ENCODE data around the gene IFI30. TPM values are rescaled to one million over a fixed set of nuclear protein-coding genes. Genes with fewer than 3 reads are reported as not detected.

IFI30 gene
- total and polyA plus RNA-seq, 7 donors, result 9.1 to 412 (median 45.7) TPM

DNA sequence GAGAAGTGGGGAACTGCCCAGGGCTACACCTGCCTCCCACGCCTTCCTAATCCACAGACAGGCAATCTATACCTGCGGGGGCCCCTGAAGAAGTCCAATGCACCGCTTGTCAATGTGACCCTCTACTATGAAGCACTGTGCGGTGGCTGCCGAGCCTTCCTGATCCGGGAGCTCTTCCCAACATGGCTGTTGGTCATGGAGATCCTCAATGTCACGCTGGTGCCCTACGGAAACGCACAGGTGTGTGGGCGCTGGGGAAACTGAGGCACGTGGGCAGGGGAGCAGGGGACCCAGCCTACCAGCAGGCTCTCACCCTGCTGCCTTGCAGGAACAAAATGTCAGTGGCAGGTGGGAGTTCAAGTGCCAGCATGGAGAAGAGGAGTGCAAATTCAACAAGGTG is 1.4 kb downstream of the IFI30 start:
- Histone ChIP-seq H3K36me3 (no peaks in the 10 kb centered on the region), H3K4me3 (peak overlapping the region in 2 of 4 donors; percentile 65 to 80), H3K27me3 (no peaks in the 10 kb centered on the region), H3K9me3 (no peaks in the 10 kb centered on the region), H3K4me1 (peaks cover 0 to 20% (median 13%) of the 10 kb centered on the region in 4 donors), H3K27ac (no peak overlapping the region)
- intact Hi-C loops (cut with DNase I), result no loop called here
- no peak for DNase-seq
- 80 to 86% methylated on average over 11 of the region's 11 CpGs for WGBS, 2 donors
- no peak for TF ChIP-seq EP300 (IDR thresholded peaks at IDR 0.05)
- TF ChIP-seq POLR2A (IDR thresholded peaks at IDR 0.05), result no peak
- no peak for TF ChIP-seq POLR2AphosphoS5 (IDR thresholded peaks at IDR 0.05)
- TF ChIP-seq, protein P1, sequence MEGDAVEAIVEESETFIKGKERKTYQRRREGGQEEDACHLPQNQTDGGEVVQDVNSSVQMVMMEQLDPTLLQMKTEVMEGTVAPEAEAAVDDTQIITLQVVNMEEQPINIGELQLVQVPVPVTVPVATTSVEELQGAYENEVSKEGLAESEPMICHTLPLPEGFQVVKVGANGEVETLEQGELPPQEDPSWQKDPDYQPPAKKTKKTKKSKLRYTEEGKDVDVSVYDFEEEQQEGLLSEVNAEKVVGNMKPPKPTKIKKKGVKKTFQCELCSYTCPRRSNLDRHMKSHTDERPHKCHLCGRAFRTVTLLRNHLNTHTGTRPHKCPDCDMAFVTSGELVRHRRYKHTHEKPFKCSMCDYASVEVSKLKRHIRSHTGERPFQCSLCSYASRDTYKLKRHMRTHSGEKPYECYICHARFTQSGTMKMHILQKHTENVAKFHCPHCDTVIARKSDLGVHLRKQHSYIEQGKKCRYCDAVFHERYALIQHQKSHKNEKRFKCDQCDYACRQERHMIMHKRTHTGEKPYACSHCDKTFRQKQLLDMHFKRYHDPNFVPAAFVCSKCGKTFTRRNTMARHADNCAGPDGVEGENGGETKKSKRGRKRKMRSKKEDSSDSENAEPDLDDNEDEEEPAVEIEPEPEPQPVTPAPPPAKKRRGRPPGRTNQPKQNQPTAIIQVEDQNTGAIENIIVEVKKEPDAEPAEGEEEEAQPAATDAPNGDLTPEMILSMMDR (IDR thresholded peaks at IDR 0.05), result no peak

DNA sequence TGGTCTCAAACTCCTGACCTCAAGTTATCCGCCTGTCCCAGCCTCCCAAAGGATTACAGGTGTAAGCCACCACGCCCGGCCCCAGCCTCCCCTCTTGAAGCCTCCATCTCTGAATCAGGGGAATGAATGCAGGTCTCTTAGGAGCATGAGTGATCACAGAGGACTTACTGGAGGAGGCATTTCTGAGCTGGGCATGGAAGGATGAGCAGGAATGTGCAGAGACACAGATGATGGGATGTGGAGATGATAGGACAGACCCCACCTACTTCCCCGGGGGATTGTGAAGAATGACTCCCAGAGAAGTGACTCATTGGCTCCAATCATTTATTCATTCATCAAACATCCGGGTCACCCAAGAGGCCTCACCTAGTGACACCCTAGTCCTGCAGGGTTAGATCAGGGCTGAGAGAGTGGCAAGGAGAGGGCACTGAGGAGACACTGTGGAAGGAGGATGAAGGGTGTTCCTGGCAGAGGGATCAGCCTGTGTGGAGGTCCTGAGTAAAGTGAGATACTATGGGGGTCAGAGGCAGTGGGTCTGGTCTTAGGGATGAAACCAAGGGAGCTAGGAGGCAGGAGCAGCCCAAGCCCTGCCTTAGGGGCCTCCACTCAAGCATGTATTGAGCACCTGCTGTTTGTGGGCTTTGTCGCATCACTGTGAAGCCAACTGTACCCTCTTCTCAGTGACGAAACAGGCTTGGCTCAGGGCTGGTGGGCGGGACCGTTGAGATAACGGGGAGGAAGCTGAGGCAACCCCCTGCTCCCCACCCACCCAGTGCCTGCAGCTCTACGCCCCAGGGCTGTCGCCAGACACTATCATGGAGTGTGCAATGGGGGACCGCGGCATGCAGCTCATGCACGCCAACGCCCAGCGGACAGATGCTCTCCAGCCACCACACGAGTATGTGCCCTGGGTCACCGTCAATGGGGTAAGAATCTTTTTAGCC is 3.0 kb downstream of the IFI30 start:
- H3K4me1 ChIP-seq, result peaks cover 0 to 20% (median 13%) of the 10 kb centered on the region in 4 donors
- TF ChIP-seq POLR2AphosphoS5 (IDR thresholded peaks at IDR 0.05), result no peak
- no peak for TF ChIP-seq EP300 (IDR thresholded peaks at IDR 0.05)
- TF ChIP-seq POLR2A (IDR thresholded peaks at IDR 0.05), result no peak
- TF ChIP-seq, protein P1 (IDR thresholded peaks at IDR 0.05), result no peak
- no peak for DNase-seq
- H3K27ac ChIP-seq, result no peak overlapping the region
- no peak overlapping the region for H3K4me3 ChIP-seq
- no peaks in the 10 kb centered on the region for H3K36me3 ChIP-seq
- 85 to 89% methylated on average over 19 of the region's 19 CpGs for WGBS, 2 donors
- no peaks in the 10 kb centered on the region for H3K9me3 ChIP-seq
- no peaks in the 10 kb centered on the region for H3K27me3 ChIP-seq
- intact Hi-C loops (cut with DNase I), result no loop called here

DNA sequence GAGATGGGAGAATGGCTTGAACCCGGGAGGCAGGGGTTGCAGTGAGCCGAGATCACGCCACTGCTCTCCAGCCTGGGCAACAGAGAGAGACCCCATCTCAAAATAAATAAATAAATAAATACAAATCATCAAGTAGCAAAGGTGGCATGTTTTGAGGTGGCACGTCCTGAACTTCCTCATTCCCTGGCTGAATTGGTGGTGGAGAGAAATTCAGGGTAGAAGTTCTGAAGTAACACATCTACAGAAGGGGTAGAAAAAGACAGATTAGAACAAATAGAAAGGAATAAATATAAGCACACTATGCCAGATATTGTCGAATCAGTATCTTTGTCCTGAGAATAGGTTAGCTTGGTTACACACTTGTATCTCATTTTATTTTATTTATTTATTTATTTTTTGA is 6.3 kb downstream of the IFI30 start:
- Histone ChIP-seq H3K27me3 (no peaks in the 10 kb centered on the region), H3K4me3 (no peak overlapping the region), H3K27ac (no peak overlapping the region), H3K4me1 (peaks cover 0 to under 1% (median 0%) of the 10 kb centered on the region in 4 donors), H3K9me3 (no peaks in the 10 kb centered on the region), H3K36me3 (no peaks in the 10 kb centered on the region)
- 78 to 85% methylated on average over 5 of the region's 5 CpGs for WGBS, 2 donors
- no peak for DNase-seq
- intact Hi-C loops (cut with DNase I), result no loop called here
- TF ChIP-seq, protein P1 (IDR thresholded peaks at IDR 0.05), result no peak

DNA sequence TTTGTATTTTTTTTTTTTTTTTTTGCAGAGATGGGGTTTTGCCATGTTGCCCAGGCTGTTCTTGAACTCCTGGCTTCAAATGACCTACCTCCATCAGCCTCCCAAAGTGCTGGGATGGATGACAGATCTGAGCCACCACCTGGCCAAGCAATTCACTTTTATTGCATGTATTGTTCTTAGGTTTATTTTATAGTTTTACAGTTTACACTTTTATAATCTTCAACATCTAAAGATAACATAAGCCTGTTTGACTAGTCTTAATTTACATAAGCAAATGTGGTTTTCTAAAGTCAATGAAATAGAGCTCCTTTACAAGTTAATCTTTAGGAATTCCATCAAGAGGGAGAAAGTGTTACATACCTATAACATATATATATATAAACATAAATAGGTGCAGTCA is 9.9 kb downstream of the IFI30 start:
- Histone ChIP-seq H3K9me3 (no peaks in the 10 kb centered on the region), H3K27me3 (no peaks in the 10 kb centered on the region), H3K4me1 (no peaks in the 10 kb centered on the region), H3K36me3 (no peaks in the 10 kb centered on the region), H3K27ac (no peak overlapping the region), H3K4me3 (no peak overlapping the region)
- TF ChIP-seq POLR2A (IDR thresholded peaks at IDR 0.05) (no peak), EP300 (IDR thresholded peaks at IDR 0.05) (no peak), POLR2AphosphoS5 (IDR thresholded peaks at IDR 0.05) (no peak)
- TF ChIP-seq, protein P1 (IDR thresholded peaks at IDR 0.05), result no peak
- DNase-seq, result no peak
- intact Hi-C loops (cut with DNase I), result no loop called here
